Measurements from ENCODE around the gene INPP4A.

The INPP4A gene

GRCh38 chr2:98444436-98445176 is at the start of gene INPP4A:
Gene INPP4A (plus strand): TSS chr2:98444858. CDS start chr2:98520049, 75,191 bp downstream.
- H3K27me3 ChIP-seq (replicated peaks), result no peaks in the 10 kb centered on the region
- peak within 1 kb of the TSS; percentile 13 for H3K27ac ChIP-seq
- no peaks in the 10 kb centered on the region for H3K36me3 ChIP-seq (replicated peaks)
- H3K4me3 ChIP-seq (ENCODE audit: low read depth, low read length), result peak within 1 kb of the TSS; percentile 79
- DNase-seq, result no peak
- in situ Hi-C loops (cut with HindIII; ENCODE audit: low pct_ligation_motif_present, low sequenced_read_pairs), result no loop called here
- no peak for TF ChIP-seq CTCF (IDR thresholded peaks at IDR 0.05; ENCODE audit: low read depth, low read length, missing control alignments)

GRCh38 chr2:98395977-98396376 is 48.7 kb upstream of the INPP4A start:
- no peaks in the 10 kb centered on the region for H3K27me3 ChIP-seq (replicated peaks)
- no peak overlapping the region for H3K27ac ChIP-seq
- TF ChIP-seq CTCF (IDR thresholded peaks at IDR 0.05; ENCODE audit: low read depth, low read length, missing control alignments), result no peak
- H3K4me3 ChIP-seq (ENCODE audit: low read depth, low read length), result no peak overlapping the region
- H3K36me3 ChIP-seq (replicated peaks), result no peaks in the 10 kb centered on the region
- no peak for DNase-seq
- in situ Hi-C loops (cut with HindIII; ENCODE audit: low pct_ligation_motif_present, low sequenced_read_pairs), result no loop called here

- Histone ChIP-seq H3K27me3 (replicated peaks) (no peaks in the 10 kb centered on the region), H3K4me3 (ENCODE audit: low read depth, low read length) (no peak overlapping the region), H3K36me3 (replicated peaks) (no peaks in the 10 kb centered on the region), H3K27ac (no peak overlapping the region)
- no peak for TF ChIP-seq CTCF (IDR thresholded peaks at IDR 0.05; ENCODE audit: low read depth, low read length, missing control alignments)
- in situ Hi-C loops (cut with HindIII; ENCODE audit: low pct_ligation_motif_present, low sequenced_read_pairs), result no loop called here
- DNase-seq, result no peak
These were observed 47.8 kb upstream of the INPP4A start for GRCh38 chr2:98396745-98397355.

DNA sequence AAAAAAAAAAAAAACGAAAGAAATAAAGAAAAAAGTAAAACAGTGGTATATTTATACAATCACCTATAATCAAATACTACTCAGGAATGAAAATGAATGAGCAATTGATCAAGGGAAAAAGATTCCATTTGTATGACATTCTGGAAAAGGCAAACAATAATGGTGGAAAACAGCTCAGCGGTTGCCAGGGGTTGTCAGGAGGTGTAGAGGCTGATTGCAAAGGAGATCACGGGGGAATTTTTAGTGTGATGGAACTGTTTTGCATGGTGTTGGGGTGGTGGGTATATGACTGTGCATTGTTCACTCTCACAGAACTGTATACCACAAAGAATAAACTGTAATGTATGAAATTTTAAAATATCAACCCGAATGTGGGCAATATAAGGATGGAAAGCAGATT is 45.5 kb upstream of the INPP4A start:
- no peak for TF ChIP-seq CTCF (IDR thresholded peaks at IDR 0.05; ENCODE audit: low read depth, low read length, missing control alignments)
- Histone ChIP-seq H3K4me3 (ENCODE audit: low read depth, low read length) (no peak overlapping the region), H3K36me3 (replicated peaks) (no peaks in the 10 kb centered on the region), H3K27me3 (replicated peaks) (no peaks in the 10 kb centered on the region), H3K27ac (no peak overlapping the region)
- no peak for DNase-seq
- in situ Hi-C loops (cut with HindIII; ENCODE audit: low pct_ligation_motif_present, low sequenced_read_pairs), result no loop called here

DNA sequence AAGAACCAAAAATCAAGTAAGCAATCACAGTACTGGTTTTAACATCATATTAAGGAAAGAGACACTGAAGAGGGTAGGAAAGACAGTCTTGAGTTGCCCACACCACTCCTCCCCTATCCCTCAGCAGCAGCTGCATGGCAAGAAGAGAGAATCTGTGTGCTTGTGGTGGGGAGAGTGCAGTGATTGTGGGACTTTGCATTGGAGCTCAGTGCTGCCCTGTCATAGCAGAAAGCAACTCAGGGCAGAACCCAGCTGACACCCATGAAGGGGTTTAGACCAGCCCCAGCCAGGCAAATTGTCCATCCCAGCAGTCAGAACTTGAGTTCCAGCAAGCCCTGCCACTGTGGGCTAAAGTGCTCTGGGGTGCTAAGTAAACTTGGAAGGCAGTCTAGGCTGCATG is 40.8 kb upstream of the INPP4A start:
- H3K27ac ChIP-seq, result no peak overlapping the region
- H3K27me3 ChIP-seq (replicated peaks), result no peaks in the 10 kb centered on the region
- in situ Hi-C loops (cut with HindIII; ENCODE audit: low pct_ligation_motif_present, low sequenced_read_pairs), result no loop called here
- no peaks in the 10 kb centered on the region for H3K36me3 ChIP-seq (replicated peaks)
- TF ChIP-seq CTCF (IDR thresholded peaks at IDR 0.05; ENCODE audit: low read depth, low read length, missing control alignments), result no peak
- H3K4me3 ChIP-seq (ENCODE audit: low read depth, low read length), result no peak overlapping the region
- DNase-seq, result no peak
